K562 (cell line): Measurements from ENCODE around the gene CACNA1I.

Experiments used
- BRCA1 ChIP-seq, 2 experiments: fragments of 450-650 bp in 1 of 2; sonication (generic) in 1 of 2; formaldehyde crosslinking in 1 of 2; IDR thresholded peaks; 2 replicates each; pipeline versions ENCODE4 v1.5.0 to v1.6.1; 2017 to 2020; ENCODE audit warnings: mild to moderate bottlenecking in 1 of 2, missing genetic modification reagents in 1 of 2
- POLR2AphosphoS5 ChIP-seq: IDR thresholded peaks from 2 replicates; pipeline ENCODE4 v1.6.1; 2011; ENCODE audit warnings: mild to moderate bottlenecking, low read depth, low read length, moderate library complexity; ENCODE audit not compliant: control insufficient read depth, insufficient read depth
- ZNF175 ChIP-seq: fragments of 200-800 bp; sonication (Bioruptor generic); IDR thresholded peaks from 2 replicates; pipeline ENCODE4 v1.6.1; 2016; ENCODE audit warnings: low read depth, mild to moderate bottlenecking, missing genetic modification characterization, missing compliant biosample characterization
- ZNF764 ChIP-seq: fragments of 250-450 bp; sonication (Bioruptor Pico); IDR thresholded peaks from 2 replicates; pipeline ENCODE4 v1.4.0; 2020; ENCODE audit warnings: low read depth, mild to moderate bottlenecking, moderate library complexity

- TF ChIP-seq POLR2AphosphoS5 (no peak), BRCA1 (IDR thresholded peaks at IDR 0.05) (no peak), BRCA1 (CRISPR knock-in tag; IDR thresholded peaks at IDR 0.05) (no peak), ZNF764 (CRISPR knock-in tag) (no peak), ZNF175 (no peak)
These were observed 57.5 kb downstream of the CACNA1I start for GRCh38 chr22:39627865-39628562.
